Fibroblast of the conjunctiva (primary cell): ENCODE measurements around the gene AVP.

Experiments used
- DNase-seq: peaks from one replicate; pipeline ENCODE4 v3.0.0-alpha.2; 2010; ENCODE audit warnings: low read depth

The AVP gene

GRCh38 chr20:3109350-3110302, 25.1 kb upstream of the AVP start:
- no peak for DNase-seq

DNA sequence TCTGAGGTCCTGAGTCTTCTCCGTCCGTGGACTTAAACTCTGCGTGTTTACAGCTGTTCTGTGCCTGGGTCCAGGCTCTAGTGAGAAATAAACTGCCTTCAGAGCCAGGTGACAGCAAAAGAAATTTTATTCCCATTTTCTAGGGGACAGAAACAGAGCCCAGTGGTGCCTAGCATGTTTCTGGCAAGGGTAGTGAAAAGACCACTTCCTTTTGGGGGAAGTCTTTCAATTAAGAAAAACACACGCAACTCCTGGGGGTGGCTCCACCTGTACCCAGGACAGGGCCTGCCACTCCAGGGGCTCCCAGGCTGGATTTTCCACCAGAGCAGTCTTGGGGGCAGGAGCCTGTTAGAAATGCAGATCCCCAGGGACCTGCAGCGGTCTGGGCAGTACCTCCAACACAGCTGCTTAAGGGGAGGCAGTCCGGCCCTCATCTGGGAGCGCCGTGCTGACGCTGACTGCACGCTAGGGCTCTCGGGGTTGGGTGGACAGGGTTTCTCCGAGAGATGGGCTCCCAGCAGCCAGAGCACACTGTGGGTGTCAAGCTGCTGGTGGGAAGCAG, 23.0 kb upstream of the AVP start:
- no peak for DNase-seq

GRCh38 chr20:3106658-3107463, 22.3 kb upstream of the AVP start:
- no peak for DNase-seq

GRCh38 chr20:3106185-3106584, 21.7 kb upstream of the AVP start:
- no peak for DNase-seq

DNA sequence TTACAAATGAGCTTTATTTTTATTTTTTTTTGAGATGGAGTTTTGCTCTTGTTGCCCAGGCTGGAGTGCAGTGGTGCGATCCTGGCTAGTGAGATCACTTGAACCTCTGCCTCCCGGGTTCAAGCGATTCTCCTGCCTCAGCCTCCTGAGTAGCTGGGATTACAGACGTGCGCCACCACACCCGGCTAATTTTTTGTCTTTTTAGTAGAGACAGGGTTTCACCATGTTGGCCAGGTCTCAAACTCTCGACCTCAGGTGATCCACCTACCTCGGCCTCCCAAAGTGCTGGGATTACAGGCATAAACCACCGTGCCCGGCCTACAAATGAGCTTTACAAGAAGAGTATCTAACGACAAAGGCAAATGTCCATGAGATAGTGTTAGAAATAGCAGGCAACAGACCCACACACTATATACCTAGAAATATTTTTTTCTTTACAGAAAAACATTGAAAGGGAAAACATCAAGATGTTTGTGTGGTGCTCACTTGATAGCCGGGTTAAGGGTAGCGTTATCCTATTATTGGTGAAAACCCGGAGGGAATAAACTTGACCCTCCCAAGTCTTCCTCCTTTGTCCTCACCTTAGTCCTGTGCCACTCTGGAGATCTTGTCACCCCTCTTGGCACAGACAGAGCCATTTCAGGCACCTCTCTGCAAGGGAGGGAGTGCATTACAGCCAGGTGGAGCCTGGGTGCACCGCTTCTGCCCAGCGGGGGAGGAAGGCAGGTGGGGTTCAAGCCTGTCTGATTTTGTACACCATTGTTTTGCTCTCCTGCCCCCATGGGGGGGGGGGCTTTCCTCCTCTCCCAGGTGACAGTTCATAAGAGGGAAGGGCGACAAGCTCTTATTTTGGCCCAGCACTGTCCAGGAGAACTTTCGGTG, 21.0 kb upstream of the AVP start:
- DNase-seq: no peak

GRCh38 chr20:3103369-3104032, 19.0 kb upstream of the AVP start:
- DNase-seq: no peak

GRCh38 chr20:3102575-3103368, 18.2 kb upstream of the AVP start:
- no peak for DNase-seq

DNA sequence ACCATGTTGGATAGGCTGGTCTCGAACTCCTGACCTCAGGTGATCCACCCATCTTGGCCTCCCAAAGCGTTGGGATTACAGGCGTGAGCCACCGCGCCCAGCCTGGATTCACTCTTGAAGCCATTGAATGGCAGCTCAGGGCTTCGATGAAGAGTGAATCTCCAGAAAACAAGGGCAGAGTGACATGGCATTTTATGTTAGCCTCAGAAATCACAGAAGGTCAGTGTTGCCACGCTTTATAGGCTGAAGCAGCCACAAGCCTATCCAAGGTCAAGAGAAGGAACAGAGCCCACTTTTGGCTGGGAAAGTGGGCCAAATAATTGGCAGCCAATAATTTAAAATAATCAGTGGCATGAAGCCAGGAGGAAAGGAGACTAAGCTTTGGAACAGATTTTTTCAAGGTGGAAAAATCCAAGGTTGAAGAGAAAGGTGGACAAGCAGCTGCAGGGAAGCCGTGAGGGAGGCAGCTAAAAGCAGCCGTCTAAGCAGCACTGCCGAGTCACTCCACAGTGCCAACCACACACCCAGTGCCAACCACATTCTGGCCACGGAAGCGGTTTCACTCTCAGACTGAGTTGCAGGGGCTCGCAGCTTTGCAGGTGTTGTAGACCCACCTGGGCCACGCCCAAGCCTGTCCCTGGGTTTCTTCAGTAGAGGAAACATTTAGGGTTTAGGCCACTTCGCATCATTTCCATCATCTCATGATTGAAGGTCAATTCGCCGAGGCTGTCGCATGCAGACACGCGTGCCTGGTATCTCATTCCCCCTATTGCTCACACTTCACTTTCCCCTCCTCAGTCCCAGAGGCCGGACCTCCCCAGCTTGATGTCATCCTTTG, 17.4 kb upstream of the AVP start:
- DNase-seq: no peak

DNA sequence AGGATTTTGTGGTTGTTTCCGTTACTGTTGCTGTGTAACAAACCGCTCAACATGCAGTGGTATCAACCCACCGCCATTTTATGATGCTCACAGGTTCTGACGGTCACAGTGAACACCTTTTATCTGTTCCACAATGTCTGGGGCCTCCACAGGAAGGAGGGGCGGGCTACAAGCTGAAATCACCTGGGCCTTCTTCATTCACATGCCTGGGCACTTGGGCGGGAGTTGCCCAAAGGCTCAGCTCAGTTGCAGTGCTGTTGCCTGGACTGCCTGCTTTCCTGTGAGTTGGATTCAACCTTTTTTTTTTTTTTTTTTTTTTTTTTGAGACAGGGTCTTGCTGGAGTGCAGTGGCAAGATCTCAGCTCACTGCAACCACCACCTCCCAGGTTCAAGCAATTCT, 16.7 kb upstream of the AVP start:
- no peak for DNase-seq

GRCh38 chr20:3100480-3100879, 16.0 kb upstream of the AVP start:
- no peak for DNase-seq

GRCh38 chr20:3094848-3095629, 10.5 kb upstream of the AVP start:
- no peak for DNase-seq

DNA sequence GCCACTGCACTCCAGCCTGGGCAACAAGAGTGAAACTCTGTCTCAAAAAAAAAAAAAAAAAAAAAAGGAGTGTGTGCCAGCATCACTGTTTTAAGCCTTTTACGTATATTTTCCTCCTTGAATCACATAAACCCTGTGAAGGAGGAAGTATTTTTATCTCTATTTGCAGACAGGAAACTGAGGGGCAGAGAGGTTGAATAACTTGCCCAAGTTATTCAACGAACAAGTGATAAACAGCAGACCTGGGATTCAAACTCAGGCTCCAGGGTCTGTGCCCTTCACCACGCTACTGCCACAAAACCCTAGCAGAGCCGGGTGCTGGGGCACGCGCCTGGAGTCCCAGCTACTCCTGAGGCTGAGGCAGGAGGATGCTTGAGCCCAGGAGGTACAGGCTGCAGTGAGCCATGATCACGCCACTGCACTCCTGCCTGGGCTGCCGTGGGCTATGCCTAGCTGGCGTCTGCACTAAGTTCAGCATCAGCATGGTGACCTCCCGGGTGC, 9.4 kb upstream of the AVP start:
- no peak for DNase-seq

DNA sequence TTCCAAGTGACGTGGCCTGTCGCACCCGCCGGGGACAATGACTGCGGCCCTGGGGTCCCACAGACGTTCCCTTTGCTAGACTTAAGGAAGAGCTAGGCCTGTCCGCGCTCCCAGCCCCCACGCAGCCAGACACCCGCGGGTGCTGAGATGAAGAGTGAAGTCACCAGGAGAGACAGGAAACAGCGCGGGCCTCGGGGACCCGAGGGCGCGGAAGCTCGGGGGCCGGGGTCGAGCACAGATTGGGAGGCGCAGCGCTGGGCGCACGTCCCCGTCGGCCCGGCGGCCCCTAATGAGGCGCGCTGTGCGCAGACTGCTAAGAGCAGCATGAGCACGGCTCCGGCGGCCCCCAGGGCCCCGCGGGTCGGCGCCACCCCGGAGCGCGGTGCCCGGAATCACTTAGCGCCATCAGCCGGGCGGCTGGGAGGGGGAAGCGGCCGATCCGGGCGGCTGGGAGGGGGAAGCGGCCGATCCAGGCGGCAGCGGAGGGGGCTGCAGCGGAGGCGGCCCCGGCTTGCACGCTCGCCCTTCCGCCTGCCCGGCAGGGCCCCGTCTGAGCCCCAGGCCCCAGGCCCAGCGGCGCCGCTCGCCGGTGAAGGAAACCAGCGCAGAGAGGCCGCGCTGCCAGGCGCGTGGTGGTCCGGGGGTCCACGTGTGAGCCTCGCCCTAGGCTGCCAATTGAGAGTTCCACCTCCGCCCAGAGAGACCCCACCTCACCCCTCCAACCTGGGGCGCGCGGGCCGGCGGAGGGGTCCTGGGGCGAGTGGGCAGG, 8.3 kb upstream of the AVP start:
- DNase-seq: no peak

- DNase-seq: no peak
These were observed 6.0 kb upstream of the AVP start for GRCh38 chr20:3090565-3090964.

DNA sequence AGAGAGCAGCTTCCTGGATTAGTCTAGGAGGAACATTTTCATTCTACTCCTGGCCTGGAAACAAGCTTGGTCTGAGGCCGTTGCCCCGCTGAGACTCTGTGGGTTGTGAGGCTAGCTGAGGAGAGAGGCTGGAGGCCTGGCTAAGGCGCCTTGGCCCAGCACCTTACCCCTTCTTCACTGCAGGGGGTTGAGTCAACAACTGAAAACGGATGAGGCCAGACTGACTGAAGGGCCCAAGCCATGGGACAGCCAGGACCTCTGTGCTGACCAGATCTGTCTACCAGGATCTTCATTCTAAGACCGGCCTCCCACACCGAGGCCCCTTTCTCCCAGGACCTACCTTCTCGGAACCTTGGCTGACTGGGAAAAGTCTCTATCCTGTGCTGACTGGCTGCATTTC, 3.5 kb upstream of the AVP start:
- no peak for DNase-seq

DNA sequence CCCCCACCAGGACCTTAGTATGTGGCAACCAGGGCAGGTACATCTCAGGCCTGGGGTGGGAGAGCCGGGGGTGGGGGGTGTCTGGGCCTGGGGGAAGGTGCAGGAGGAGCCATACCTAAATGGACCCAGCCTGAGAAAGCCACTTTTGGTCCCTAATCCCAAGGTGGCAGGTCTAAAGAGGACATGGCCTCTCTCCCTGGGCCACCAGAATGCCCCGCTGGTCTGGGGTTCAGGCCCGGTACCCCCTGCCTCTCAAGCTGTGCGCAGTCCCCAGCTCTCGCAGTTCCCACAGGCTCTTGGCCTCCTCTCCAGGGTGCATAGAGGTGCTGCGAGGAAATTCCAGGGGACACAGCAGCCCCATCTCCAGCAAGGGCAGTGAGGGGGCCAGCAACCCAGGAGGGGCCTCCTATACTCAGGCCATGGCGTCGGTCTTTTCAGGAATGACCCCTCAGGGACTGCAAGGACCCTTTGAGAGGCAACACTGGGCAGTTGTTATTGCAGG, 1.1 kb upstream of the AVP start:
- DNase-seq: no peak

DNA sequence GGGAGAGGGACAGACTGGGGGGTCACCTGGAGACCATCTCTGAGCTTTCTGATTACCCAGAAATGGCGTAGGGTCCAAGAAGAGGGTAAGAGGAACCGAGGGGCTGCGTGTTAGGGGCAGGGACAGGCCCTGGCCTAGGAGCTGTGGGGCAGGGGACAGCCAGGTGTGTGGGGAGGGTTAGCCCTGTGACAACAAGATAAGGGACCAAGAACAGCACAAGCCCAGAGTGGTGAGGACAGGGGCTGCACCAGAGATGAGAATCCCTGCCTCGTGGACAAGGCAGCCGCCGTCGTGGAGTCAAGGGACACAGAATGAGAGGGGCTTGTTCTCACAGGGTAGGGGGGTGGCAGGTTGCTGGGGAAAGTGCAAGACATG, 449 bp upstream of the AVP start:
- no peak for DNase-seq
